Left cardiac atrium (tissue), 4 donors: ENCODE data around the gene ALX4. TPM values are rescaled to one million over a fixed set of nuclear protein-coding genes. Genes with fewer than 3 reads are reported as not detected.

Source experiments
- ATAC-seq, 2 donors: fragments of 200-7000 bp; cut with Tn5 transposase; one replicate each; pipeline ENCODE4 v1.9.1; 2020; ENCODE audit warnings: mild to moderate bottlenecking in 2 of 2, moderate library complexity in 2 of 2
- DNase-seq: peaks from one replicate; pipeline ENCODE4 v3.0.0-alpha.2; 2020
- intact Hi-C, 2 donors: fragments of 100-400 bp; cut with DNase I; formaldehyde crosslinking; loops; one replicate each; pipeline versions ENCODE4 v1.14.1 to v1.15.1; 2022 to 2023
- total RNA-seq, 2 donors: library from RNA; stranded (reverse); fragmentation: NEBNext Ultra II Directional; extraction: Animal tissue kit (Norgen Biotek cat#: 25700); gene quantifications; one replicate each; pipeline ENCODE4 v1.2.1, GENCODE V29; 2021
- donor health status: DM: no; HTN: yes; CAD: no.
- donor health status: DM: no; HTN: yes; CAD: no; lungs with severe emphysema.
- donor health status: DM: yes; HTN: yes; CAD: no.
- donor health status: Dilated cardiomyopathy.

Gene ALX4
- total RNA-seq, 2 donors from 2014 or later, result 0.03 TPM; not detected in 1

- no peak for DNase-seq
- intact Hi-C loops, result no loop called here
These were observed 10.5 kb upstream of the ALX4 start for GRCh38 chr11:44320289-44320973.

DNA sequence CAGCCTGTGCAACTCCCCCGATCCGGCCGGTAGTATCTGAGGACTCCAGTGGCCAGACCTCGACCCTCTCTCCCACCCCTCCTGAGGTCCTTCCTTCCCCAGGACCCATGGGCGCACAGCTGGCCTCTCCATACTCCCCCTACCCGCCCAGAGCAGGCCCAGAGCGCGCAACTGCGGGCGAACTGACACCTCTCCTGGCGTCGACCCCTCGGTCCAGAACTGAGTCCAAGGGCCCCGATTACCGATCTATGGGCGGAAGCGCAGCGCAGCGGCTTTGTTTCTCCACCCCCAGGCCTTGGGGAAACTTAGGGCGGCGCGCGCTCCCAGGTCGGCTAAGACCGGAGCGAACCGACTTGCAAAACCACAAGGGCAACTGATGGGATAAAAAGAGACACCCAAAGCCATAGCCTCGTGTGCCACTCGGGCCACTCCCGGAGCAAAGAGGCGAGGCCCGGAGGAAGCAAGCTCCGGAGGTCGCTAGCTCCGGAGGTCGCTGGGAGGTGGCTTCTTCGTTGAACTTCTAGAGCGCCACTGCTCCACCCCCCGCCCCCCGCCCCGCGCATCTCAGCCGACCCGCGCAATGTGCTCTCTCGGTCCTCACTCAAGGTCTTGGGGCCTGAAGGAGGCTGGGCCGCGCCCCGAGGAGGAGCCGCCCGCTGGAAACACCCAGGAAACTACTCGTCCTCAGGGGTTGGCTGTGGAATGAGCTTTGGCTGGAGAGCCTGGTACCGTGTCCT, 9.8 kb upstream of the ALX4 start:
- intact Hi-C loops, result loop anchor here in 1 of 2 donors (10.0 kb wide), 1 partner anchor 175 kb away; no protein-coding TSS in a partner anchor
- no peak for DNase-seq
- ATAC-seq, result no peak

More at GRCh38 chr11:44320289-44320973, 10.5 kb upstream of the ALX4 start:
- ATAC-seq, result no peak

DNA sequence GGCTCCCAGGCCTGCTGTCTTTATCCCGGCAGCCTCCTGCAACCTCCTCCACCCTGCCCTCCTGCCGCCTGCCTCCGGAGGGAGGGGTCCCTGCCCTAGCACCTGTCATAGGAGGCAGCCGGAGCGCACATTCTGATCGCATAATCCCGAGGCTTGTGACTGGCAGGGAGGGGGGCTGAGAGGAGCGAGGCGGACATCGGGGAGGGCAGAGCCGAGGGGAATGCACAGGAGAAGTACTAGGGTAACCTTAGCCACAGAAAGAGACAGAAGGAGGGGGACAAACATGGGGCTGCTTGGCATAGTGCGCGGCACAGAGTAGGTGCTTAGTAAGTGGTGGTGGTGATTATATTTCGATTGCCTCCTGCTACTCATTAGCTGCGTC, 9.2 kb upstream of the ALX4 start:
- DNase-seq (no peak), ATAC-seq (no peak)
- intact Hi-C loops, result loop anchor here in 1 of 2 donors (10.0 kb wide), 1 partner anchor 174 kb away; no protein-coding TSS in a partner anchor

GRCh38 chr11:44318369-44318768, 8.4 kb upstream of the ALX4 start:
- no peak for DNase-seq
- intact Hi-C loops, result loop anchor here in 1 of 2 donors (10.0 kb wide), 1 partner anchor 174 kb away; no protein-coding TSS in a partner anchor
- ATAC-seq, result no peak

GRCh38 chr11:44316659-44317240, 6.8 kb upstream of the ALX4 start:
- no peak for DNase-seq
- intact Hi-C loops, result loop anchor here in 1 of 2 donors (10.0 kb wide), 1 partner anchor 172 kb away; no protein-coding TSS in a partner anchor
- peak; percentile 6 to 50 for ATAC-seq

DNA sequence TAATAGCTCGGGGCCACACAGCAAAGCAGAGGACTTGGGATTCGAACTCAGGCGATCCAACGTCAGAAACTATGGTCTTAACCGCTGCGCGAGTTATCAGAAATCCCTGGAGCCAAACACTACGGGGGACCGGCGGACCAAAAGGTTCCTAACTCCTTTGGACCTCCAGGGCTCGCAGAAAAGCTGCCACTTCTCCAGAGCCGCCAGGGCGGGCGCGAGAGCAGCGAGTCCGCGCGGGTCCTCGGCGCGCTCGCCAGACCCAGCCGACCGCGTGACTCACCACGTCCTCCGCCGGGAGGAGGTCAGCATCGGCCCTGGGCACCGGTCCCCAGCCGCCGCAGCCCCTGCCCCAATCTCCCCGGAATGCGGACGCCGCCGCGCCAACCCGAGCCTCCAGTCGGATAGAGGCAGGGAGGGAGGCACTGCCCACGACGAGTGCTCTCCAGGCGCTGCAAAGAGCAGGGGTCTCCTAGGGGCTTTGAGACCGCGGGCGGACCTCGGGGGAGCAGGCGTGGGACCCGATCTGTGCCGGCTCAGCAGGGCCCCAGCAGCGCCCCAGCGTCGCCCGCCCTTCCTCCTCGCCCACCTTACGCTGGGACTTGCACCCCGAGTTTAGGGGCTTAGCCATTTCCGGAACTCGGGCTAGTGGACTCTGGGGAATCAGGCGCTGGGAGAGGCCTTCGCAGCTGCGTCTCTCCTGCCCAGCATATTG, 6.2 kb upstream of the ALX4 start:
- intact Hi-C loops, result loop anchor here in 1 of 2 donors (10.0 kb wide), 1 partner anchor 171 kb away; no protein-coding TSS in a partner anchor
- DNase-seq (peak; percentile 50), ATAC-seq (peak; percentile 64 to 86)

DNA sequence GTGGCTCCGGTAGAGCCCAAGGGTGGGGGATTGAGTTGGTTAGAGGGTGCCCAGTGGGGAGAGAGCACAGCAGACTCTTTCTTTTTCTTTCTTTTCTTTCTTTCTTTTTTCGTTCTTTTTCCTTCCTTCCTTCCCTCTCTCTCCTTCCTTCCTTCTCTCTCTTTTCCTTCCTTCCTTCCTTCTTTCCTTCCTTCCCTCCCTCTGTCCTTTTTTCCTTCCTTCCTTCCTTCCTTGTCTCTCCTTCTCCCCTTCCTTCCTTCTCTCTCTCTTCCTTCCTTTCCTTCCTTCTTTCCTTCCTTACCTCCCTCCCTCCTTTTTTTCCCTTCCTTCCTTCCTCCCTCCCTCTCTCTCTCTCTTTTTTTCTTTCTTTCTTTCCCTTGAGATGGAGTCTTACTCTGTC, 4.8 kb upstream of the ALX4 start:
- intact Hi-C loops, result loop anchor here in 1 of 2 donors (10.0 kb wide), 1 partner anchor 170 kb away; no protein-coding TSS in a partner anchor
- DNase-seq (no peak), ATAC-seq (no peak)

DNA sequence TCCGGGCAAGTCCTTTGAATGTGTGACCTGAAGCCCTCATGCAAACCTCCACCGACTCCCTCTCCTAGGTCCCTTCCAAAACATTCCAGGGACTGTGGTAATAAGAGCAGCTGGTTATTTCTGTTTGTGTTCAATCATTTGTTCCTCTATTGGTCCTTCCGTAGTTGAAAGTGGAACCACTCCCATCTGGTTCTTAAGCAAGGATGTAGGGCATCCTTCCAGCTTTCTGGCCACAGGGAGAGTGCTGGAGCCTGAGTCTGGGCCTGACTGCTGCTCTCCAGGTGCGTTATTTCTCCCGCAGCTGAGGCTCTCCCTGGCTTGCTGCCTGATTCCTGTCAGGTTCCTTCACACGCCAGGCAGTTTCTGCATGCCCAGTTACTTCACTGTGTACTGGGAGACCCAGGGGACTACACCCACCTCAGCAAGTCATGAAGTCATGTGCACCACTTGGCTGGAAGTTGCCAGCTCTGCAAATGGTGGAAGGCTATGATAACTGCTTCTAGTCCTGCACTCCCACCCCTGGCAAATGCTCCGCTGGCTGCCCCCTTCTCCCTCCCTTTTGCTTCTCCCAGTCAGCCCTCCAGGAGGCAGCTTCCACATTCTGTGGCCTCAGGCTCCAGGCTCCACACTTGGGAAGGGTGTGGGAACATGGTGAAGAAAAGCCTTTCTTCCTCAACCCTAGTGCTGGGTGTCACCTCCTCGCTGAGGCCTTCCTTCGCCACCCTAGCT, 4.0 kb upstream of the ALX4 start:
- no peak for DNase-seq
- no peak for ATAC-seq
- intact Hi-C loops, result loop anchor here in 1 of 2 donors (10.0 kb wide), 1 partner anchor 169 kb away; no protein-coding TSS in a partner anchor

DNA sequence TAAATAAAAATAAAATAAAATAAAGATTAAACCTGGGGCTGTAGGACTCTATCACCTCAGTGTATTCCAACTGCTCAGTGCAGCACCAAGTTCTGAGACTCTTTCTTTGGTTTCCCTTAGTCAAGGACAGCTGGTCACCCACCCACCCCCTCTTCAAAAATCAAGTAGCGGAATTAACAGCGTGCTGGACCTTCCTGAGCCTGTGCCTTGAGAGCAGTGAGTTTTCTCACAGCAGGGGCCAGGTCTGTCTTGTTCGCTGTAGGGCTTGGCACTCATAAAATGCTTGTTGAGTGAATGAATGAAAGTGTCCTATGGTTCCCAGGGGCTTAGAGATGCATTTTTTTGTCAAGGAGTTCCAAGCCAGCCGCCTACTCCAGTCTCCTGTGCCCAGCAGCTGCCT, 2.9 kb upstream of the ALX4 start:
- ATAC-seq (no peak), DNase-seq (no peak)
- intact Hi-C loops, result loop anchor here in 1 of 2 donors (10.0 kb wide), 1 partner anchor 168 kb away; no protein-coding TSS in a partner anchor

GRCh38 chr11:44311339-44312261, 1.7 kb upstream of the ALX4 start:
- intact Hi-C loops, result loop anchor here in 1 of 2 donors (10.0 kb wide), 1 partner anchor 167 kb away; no protein-coding TSS in a partner anchor
- ATAC-seq (no peak), DNase-seq (no peak)

DNA sequence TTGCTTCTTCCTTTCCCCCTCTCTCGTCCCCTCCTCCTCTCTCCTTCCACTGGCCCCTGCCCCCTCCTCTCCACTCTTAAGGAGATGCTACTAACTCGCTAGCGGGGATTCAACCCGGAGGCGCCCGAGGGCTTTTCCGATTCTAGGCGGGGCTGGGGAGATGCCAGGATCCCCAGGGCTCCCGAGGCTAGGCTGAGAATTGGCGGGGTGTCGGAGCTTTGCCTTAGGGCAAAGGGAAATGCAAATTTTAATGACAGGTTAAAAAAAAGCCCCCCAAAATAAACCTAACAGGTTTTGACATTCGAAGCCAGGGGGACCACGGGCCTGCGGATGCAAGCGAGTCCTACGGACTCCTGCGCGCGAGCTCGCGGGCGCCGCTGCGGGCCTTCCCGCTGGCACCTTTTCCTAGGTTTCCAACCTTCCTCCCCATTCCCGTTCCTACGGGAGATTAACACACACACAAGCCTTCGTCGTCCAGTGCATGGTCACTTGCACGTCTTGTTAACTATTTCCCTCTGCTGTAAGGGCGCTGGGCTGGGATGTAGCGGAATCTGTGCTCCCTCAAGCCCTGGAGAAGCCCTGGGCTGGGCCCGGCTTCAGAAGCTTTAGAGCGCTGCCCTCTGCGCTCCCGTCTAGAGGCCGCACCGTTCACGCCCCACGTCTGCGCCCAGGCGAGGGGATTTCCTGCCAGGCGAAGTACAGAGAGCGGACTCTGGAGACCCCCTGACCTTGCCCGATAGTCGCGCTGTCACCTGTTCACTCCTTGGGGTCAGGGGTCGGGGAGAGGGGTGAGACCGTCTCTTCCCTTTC, 729 bp upstream of the ALX4 start:
- DNase-seq (no peak), ATAC-seq (no peak)
- intact Hi-C loops, result loop anchor here in 1 of 2 donors (10.0 kb wide), 1 partner anchor 166 kb away; no protein-coding TSS in a partner anchor

GRCh38 chr11:44310206-44310462, 195 bp upstream of the ALX4 start:
- ATAC-seq, result no peak
- intact Hi-C loops, result loop anchor here in 1 of 2 donors (10.0 kb wide), 1 partner anchor 165 kb away; no protein-coding TSS in a partner anchor

DNA sequence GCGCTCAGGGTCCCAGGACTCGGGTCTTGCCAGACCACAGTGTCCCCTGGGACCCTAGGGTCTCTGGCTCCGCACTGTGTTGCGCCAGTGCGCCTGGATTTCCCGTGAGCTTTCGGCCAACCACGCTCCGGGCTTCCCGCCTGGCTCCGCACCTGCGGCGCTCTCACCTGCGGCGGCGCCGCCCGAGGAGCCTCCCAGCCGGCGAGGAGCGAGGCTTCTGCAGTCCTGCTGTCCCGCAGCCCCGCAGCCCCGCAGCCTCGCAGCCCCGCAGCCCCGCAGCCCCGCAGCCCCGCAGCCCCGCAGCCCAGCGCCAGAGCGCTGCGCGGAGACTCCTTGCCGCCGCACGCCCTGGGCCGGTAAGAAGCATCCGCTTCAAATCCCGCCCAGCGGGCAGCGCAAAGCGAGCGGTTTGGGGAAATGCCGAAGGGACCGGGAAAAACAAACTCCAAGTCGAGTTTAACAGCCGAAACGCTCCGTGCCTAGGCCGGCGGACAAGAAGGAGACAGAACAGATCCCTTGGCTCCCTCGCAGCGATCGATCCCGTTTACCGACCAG, 939 bp downstream of the ALX4 start:
- intact Hi-C loops, result no loop called here
- peak; percentile 10 to 22 for ATAC-seq
- no peak for DNase-seq

More at GRCh38 chr11:44310206-44310462, 195 bp upstream of the ALX4 start:
- DNase-seq, result no peak

DNA sequence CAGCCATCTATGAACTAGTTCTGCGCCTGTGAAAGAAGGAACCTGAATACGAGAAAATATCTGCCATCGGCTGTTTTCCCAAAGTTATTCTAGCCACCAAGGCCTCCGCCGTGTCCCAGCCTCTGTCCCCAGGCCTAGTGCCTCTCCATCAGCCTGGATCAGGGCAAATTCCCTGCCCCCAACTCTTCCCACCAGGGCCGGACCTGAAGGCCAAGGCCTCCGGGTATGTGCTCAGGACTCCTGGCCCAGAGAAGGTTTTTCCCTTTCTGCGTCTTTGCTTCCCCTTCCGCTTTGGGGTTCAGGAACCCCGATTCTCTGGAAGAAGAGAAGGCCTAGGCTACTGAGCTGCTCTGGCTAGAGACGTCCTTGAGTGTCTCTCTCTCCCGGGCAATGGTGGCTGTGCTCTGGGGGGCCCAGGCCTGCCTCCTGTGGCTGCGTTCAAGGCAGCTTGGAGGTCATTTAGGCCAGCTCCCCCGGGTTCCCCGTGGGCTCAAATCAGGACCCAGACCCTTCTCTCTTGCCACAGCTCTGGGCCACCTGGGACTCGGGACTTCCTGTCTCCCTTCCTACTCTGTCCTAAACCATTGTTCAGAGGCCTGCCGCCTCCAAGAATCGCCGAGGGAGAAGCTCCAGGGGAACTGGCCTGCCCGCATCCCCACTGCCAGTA, 1.6 kb downstream of the ALX4 start:
- ATAC-seq, result no peak
- DNase-seq, result no peak
- intact Hi-C loops, result no loop called here

- intact Hi-C loops, result no loop called here
- DNase-seq (no peak), ATAC-seq (no peak)
These were observed 2.4 kb downstream of the ALX4 start for GRCh38 chr11:44307340-44308099.
